ENCODE measurements around the gene ZNF581. TPM values are rescaled to one million over a fixed set of nuclear protein-coding genes. Genes with fewer than 3 reads are reported as not detected.

ZNF581 gene
- total RNA-seq, 2 donors from 2014 or later = 47.2 to 48.7 TPM

- Mint-ChIP-seq H3K9me3 (no peaks in the 10 kb centered on the region), H3K4me3 (peak within 1 kb of the TSS; percentile 90), H3K36me3 (ENCODE audit: low read depth) (peaks cover 58% of the 10 kb centered on the region), H3K27ac (peak within 1 kb of the TSS; percentile 95), H3K27me3 (ENCODE audit: insufficient read depth) (no peaks in the 10 kb centered on the region), H3K4me1 (peaks cover 37% of the 10 kb centered on the region)
- WGBS, 2 experiments (ENCODE audit: insufficient coverage in 1 of 2, insufficient read length in 1 of 2) = 0 to 2% methylated on average over 43 to 101 of the region's 101 CpGs
- peaks cover 38% of the 10 kb centered on the region for H3K36me3 ChIP-seq (ENCODE audit: control insufficient read depth, insufficient read depth, low read length)
- no peaks in the 10 kb centered on the region for H3K9me3 ChIP-seq (ENCODE audit: control insufficient read depth, low read length)
- peak within 1 kb of the TSS; percentile 88 for H3K4me3 ChIP-seq (ENCODE audit: low read length)
- H3K9ac ChIP-seq (ENCODE audit: extremely low read depth, low read length, poor library complexity, severe bottlenecking) = peak within 1 kb of the TSS; percentile 63
- H3K4me1 ChIP-seq (ENCODE audit: control insufficient read depth, insufficient read depth, low read length) = peaks cover 3% of the 10 kb centered on the region
- TF ChIP-seq CTCF (conservative IDR thresholded peaks at IDR 0.05) = no peak
- peak within 1 kb of the TSS; percentile 80 for H3K27ac ChIP-seq (ENCODE audit: low read depth, low read length)
- no peaks in the 10 kb centered on the region for H3K27me3 ChIP-seq (ENCODE audit: control insufficient read depth, insufficient read depth, low read length, poor library complexity, severe bottlenecking)
- peak; percentile 98 for DNase-seq
These were observed 31.6 kb downstream of the ZNF581 start, which contains the start of gene EPN1 for GRCh38 chr19:55674841-55675660. Gene EPN1 (plus strand): TSS chr19:55675226. CDS start chr19:55678628, 3,402 bp downstream.

- Mint-ChIP-seq H3K4me1 (peaks cover 32% of the 10 kb centered on the region), H3K9me3 (no peaks in the 10 kb centered on the region), H3K27me3 (ENCODE audit: insufficient read depth) (no peaks in the 10 kb centered on the region), H3K36me3 (ENCODE audit: low read depth) (peaks cover 58% of the 10 kb centered on the region), H3K27ac (peak overlapping the region; percentile 95), H3K4me3 (peak overlapping the region; percentile 90)
- Histone ChIP-seq H3K4me3 (ENCODE audit: low read length) (peak overlapping the region; percentile 88), H3K36me3 (ENCODE audit: control insufficient read depth, insufficient read depth, low read length) (peaks cover 38% of the 10 kb centered on the region), H3K27ac (ENCODE audit: low read depth, low read length) (peak overlapping the region; percentile 80), H3K9ac (ENCODE audit: extremely low read depth, low read length, poor library complexity, severe bottlenecking) (peak overlapping the region; percentile 63), H3K27me3 (ENCODE audit: control insufficient read depth, insufficient read depth, low read length, poor library complexity, severe bottlenecking) (no peaks in the 10 kb centered on the region), H3K4me1 (ENCODE audit: control insufficient read depth, insufficient read depth, low read length) (peaks cover 3% of the 10 kb centered on the region), H3K9me3 (ENCODE audit: control insufficient read depth, low read length) (no peaks in the 10 kb centered on the region)
- TF ChIP-seq CTCF (conservative IDR thresholded peaks at IDR 0.05) = no peak
- no peak for DNase-seq
- 10 to 39% methylated on average over 10 to 16 of the region's 16 CpGs for WGBS, 2 experiments (ENCODE audit: insufficient coverage in 1 of 2, insufficient read length in 1 of 2)
These were observed 32.4 kb downstream of the ZNF581 start for GRCh38 chr19:55675661-55676354.

GRCh38 chr19:55676383-55676782 is 32.9 kb downstream of the ZNF581 start:
- H3K27me3 ChIP-seq (ENCODE audit: control insufficient read depth, insufficient read depth, low read length, poor library complexity, severe bottlenecking) = no peaks in the 10 kb centered on the region
- peaks cover 53% of the 10 kb centered on the region for H3K36me3 Mint-ChIP-seq (ENCODE audit: low read depth)
- peaks cover 42% of the 10 kb centered on the region for H3K36me3 ChIP-seq (ENCODE audit: control insufficient read depth, insufficient read depth, low read length)
- peaks cover 3% of the 10 kb centered on the region for H3K4me1 ChIP-seq (ENCODE audit: control insufficient read depth, insufficient read depth, low read length)
- peak overlapping the region; percentile 90 for H3K4me3 Mint-ChIP-seq
- H3K9me3 ChIP-seq (ENCODE audit: control insufficient read depth, low read length) = no peaks in the 10 kb centered on the region
- H3K27me3 Mint-ChIP-seq (ENCODE audit: insufficient read depth) = no peaks in the 10 kb centered on the region
- no peak for TF ChIP-seq CTCF (conservative IDR thresholded peaks at IDR 0.05)
- H3K4me3 ChIP-seq (ENCODE audit: low read length) = peak overlapping the region; percentile 88
- H3K9me3 Mint-ChIP-seq = no peaks in the 10 kb centered on the region
- no peak overlapping the region for H3K27ac ChIP-seq (ENCODE audit: low read depth, low read length)
- no peak overlapping the region for H3K9ac ChIP-seq (ENCODE audit: extremely low read depth, low read length, poor library complexity, severe bottlenecking)
- H3K27ac Mint-ChIP-seq = peak overlapping the region; percentile 3
- WGBS, 2 experiments (ENCODE audit: insufficient coverage in 1 of 2, insufficient read length in 1 of 2) = 95 to 97% methylated on average over 3 to 5 of the region's 5 CpGs
- no peak for DNase-seq
- peaks cover 28% of the 10 kb centered on the region for H3K4me1 Mint-ChIP-seq

Measured in endodermal cell (in vitro differentiated cells).